GM12872 (cell line): ENCODE results near the gene PRRG3.

Experiments
- TF ChIP-seq, protein P1 (sequence below): IDR thresholded peaks from 3 replicates; pipeline ENCODE4 v1.5.1; 2011; ENCODE audit warnings: low read depth, mild to moderate bottlenecking, low read length, moderate library complexity; ENCODE audit not compliant: insufficient read depth

The PRRG3 gene

DNA sequence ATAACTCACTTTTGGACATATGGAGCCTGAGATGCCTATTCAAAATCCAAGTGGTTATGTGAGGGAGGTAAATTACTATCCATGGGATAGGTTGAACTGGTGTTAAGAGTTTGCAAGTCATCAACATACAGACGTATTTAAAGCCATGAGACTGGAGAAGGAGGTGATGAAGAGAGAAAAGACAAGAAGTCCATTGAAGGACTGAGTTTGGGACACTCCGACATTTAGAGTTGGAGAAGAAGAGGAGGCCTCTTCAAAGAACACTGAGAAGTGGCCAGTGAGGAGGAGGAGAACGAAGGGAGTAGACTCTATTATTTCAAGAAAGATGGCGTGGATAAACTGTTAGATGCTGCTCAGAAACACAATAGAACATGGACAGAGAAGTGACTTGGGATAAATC lies 39.2 kb downstream of the PRRG3 start, which contains the start of gene CNGA2:
Gene CNGA2 (plus strand): TSS at position 301 of the 400 bp plus-strand sequence. CDS start 3,738 bp downstream, outside the sequence.
- TF ChIP-seq, protein P1, sequence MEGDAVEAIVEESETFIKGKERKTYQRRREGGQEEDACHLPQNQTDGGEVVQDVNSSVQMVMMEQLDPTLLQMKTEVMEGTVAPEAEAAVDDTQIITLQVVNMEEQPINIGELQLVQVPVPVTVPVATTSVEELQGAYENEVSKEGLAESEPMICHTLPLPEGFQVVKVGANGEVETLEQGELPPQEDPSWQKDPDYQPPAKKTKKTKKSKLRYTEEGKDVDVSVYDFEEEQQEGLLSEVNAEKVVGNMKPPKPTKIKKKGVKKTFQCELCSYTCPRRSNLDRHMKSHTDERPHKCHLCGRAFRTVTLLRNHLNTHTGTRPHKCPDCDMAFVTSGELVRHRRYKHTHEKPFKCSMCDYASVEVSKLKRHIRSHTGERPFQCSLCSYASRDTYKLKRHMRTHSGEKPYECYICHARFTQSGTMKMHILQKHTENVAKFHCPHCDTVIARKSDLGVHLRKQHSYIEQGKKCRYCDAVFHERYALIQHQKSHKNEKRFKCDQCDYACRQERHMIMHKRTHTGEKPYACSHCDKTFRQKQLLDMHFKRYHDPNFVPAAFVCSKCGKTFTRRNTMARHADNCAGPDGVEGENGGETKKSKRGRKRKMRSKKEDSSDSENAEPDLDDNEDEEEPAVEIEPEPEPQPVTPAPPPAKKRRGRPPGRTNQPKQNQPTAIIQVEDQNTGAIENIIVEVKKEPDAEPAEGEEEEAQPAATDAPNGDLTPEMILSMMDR, result no peak

DNA sequence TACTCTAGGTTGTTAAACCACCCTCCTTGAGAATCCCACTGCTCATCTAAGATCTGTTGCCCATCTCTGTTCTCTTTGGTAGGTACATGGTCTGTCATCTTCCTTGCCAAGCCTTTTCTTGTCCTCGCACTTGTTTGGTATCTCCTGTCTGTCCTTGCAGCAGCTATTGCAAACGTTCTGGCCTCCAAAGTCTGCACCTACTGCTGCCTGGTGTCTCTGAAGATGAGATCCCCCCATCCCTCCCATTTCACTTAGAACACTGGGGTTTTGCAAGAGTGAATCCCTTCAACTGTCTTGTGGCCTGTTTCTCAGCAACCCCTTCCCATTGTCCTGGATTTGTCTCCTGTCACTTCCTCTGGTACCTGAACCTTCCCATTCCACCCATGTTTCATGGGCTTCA lies 40.0 kb downstream of the PRRG3 start:
- TF ChIP-seq, protein P1, result no peak

DNA sequence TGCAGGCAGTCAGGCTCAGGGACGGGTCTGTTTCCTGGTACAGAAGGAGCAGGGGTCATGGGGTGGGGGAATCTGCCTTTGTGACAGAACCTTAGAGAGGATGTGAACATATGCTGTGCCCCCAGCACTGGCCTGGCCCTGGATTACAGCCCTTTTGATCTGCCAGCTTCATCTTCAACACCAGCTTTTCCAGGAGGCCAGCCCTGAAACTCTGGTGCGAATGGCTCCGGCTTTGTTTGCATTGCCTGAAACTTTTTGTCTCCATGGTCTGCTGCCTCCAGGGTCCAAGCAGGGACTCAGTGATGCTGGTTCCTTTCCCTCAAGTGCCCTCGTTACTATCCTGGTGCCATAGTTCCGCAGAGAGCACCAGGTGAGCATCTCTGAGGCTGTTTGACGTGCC lies 41.4 kb downstream of the PRRG3 start:
- TF ChIP-seq, protein P1, result no peak

DNA sequence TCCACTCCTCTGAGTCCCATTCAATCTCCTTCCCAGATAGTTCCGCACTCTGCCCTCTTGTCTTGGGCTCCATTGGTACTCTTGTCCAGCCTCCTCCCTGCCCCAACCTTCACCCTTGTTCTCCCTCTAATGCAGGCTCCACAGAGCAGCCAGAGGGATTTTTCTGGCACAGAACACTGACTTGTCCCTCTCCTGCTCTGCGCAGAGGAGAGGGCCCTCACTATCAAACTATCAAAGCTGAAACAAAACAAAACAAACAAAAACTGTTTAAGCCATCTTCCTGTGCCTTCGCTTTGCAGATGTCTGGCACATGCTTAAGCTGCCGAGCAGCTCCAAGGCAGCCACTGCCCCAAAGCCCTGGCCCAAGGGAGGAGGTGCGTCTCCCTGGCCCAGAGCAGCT lies 42.2 kb downstream of the PRRG3 start:
- TF ChIP-seq, protein P1, result no peak

DNA sequence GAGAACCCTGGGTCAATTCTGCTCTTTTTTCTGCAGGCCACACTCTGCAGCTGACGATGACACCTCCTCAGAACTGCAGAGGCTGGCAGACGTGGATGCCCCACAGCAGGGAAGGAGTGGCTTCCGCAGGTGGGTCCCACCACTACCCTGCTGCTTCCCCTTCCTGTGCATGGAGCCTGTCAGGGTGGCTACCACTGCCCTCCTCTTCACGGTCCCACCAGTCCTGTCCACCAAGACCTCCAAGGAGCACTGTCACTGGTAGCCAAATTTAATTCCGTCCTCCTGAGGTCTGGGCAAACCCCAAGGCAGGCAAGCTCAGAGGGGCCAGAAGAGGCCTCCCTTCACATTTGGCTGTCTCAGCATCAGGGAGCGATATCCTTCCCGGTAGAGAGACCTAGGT lies 43.5 kb downstream of the PRRG3 start:
- TF ChIP-seq, protein P1, result no peak

DNA sequence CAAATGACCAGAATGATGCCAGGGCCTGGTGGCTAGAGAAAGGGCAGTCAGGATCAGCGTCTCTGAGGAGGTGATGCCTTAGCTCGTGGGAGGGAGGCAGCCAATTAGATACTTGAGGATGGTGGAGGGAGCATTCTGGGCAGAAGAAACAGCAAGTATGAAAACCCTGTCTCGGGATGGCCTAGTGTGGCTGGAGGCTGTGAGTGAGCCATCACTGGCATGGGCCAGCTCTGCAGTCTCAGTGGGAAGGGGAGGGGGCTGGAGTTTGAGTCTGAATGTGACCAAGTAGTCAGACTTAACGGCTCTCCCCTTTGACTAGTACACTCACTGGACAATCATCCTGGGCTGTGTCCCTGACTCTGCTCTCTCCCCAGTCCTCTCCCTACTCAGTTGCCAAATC lies 46.3 kb downstream of the PRRG3 start:
- TF ChIP-seq, protein P1, result no peak

DNA sequence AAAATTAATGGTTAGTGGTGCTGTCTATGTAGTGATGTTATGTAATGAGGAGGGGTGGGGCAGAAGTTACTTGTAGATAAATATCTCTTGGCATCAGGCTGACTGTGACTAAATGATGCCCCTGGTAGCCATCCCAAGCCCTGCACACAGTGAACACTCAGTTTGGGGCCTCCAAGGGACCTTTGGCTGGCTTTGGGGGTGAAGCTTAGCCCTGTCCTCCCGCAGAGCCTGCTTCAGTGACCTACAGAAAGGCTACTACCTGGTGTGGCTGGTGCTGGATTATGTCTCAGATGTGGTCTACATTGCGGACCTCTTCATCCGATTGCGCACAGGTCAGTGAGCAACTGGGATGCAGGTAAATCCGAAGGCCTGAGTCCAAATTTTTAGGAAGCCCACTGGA lies 47.1 kb downstream of the PRRG3 start:
- TF ChIP-seq, protein P1, result no peak
